Glutamatergic neuron (in vitro differentiated cells): ENCODE results near the gene CHD2. TPM values are rescaled to one million over a fixed set of nuclear protein-coding genes. Genes with fewer than 3 reads are reported as not detected.
A peak's percentile ranks its signal among the peaks of the same experiment; 100 is the strongest.

Experiments used
- DNase-seq: peaks from one replicate; pipeline ENCODE4 v3.0.0; 2022
- H3K27ac Mint-ChIP-seq: one replicate; pipeline ENCODE4 v1.8.0; 2020; ENCODE audit warnings: mild to moderate bottlenecking, mixed read lengths, inconsistent platforms; ENCODE audit not compliant: unreplicated experiment
- H3K27me3 Mint-ChIP-seq: one replicate; pipeline ENCODE4 v1.8.0; 2020; ENCODE audit warnings: mild to moderate bottlenecking, moderate library complexity, mixed read lengths, inconsistent platforms; ENCODE audit not compliant: unreplicated experiment
- H3K36me3 Mint-ChIP-seq: one replicate; pipeline ENCODE4 v1.8.0; 2020; ENCODE audit warnings: mild to moderate bottlenecking, mixed read lengths, inconsistent platforms; ENCODE audit not compliant: unreplicated experiment
- H3K4me1 Mint-ChIP-seq: one replicate; pipeline ENCODE4 v1.8.0; 2020; ENCODE audit warnings: mild to moderate bottlenecking, low read depth, mixed read lengths, inconsistent platforms; ENCODE audit not compliant: unreplicated experiment
- H3K4me3 Mint-ChIP-seq: one replicate; pipeline ENCODE4 v1.8.0; 2020; ENCODE audit warnings: mild to moderate bottlenecking, mixed read lengths, inconsistent platforms; ENCODE audit not compliant: unreplicated experiment
- H3K9me3 Mint-ChIP-seq: one replicate; pipeline ENCODE4 v1.8.0; 2020; ENCODE audit warnings: mild to moderate bottlenecking, moderate library complexity, mixed read lengths, inconsistent platforms; ENCODE audit not compliant: unreplicated experiment
- CTCF ChIP-seq: fragments of 200-600 bp; sonication (generic); IDR thresholded peaks from one replicate; pipeline ENCODE4 v1.5.0; 2021; ENCODE audit not compliant: partially characterized antibody, unreplicated experiment
- total RNA-seq: library from RNA; stranded (reverse); fragmentation: NEBNext Ultra II Directional; extraction: Animal tissue kit (Norgen Biotek cat#: 25700); gene quantifications from one replicate; pipeline ENCODE4 v1.2.1, GENCODE V29; 2021; ENCODE audit not compliant: unreplicated experiment

The CHD2 gene
- total RNA-seq, 1 donor from 2014 or later = 201 TPM

GRCh38 chr15:92992720-92993119 is 92.6 kb downstream of the CHD2 start:
- no peak for DNase-seq
- Mint-ChIP-seq H3K4me3 (no peak overlapping the region), H3K27me3 (no peaks in the 10 kb centered on the region), H3K9me3 (peaks cover 11% of the 10 kb centered on the region), H3K27ac (no peak overlapping the region), H3K4me1 (no peaks in the 10 kb centered on the region), H3K36me3 (peaks cover 6% of the 10 kb centered on the region)
- no peak for TF ChIP-seq CTCF

- Mint-ChIP-seq H3K27me3 (peaks cover 2% of the 10 kb centered on the region), H3K4me1 (no peaks in the 10 kb centered on the region), H3K27ac (no peak overlapping the region), H3K36me3 (peaks cover 21% of the 10 kb centered on the region), H3K4me3 (no peak overlapping the region), H3K9me3 (peaks cover 8% of the 10 kb centered on the region)
- DNase-seq = no peak
- TF ChIP-seq CTCF = no peak
Measured at GRCh38 chr15:92997821-92998220, 97.7 kb downstream of the CHD2 start.

- H3K4me3 Mint-ChIP-seq = no peak overlapping the region
- H3K27me3 Mint-ChIP-seq = peaks cover 2% of the 10 kb centered on the region
- no peaks in the 10 kb centered on the region for H3K4me1 Mint-ChIP-seq
- H3K27ac Mint-ChIP-seq = no peak overlapping the region
- DNase-seq = no peak
- no peak for TF ChIP-seq CTCF
- H3K9me3 Mint-ChIP-seq = peaks cover 12% of the 10 kb centered on the region
- peaks cover 18% of the 10 kb centered on the region for H3K36me3 Mint-ChIP-seq
Measured at GRCh38 chr15:93001156-93001555, 101.0 kb downstream of the CHD2 start.

GRCh38 chr15:93001881-93002280 is 101.8 kb downstream of the CHD2 start:
- Mint-ChIP-seq H3K27ac (peak overlapping the region; percentile 59), H3K9me3 (peaks cover 12% of the 10 kb centered on the region), H3K27me3 (peaks cover 4% of the 10 kb centered on the region), H3K4me1 (no peaks in the 10 kb centered on the region), H3K4me3 (no peak overlapping the region), H3K36me3 (peaks cover 18% of the 10 kb centered on the region)
- no peak for DNase-seq
- TF ChIP-seq CTCF = no peak

GRCh38 chr15:93005133-93005532 is 105.0 kb downstream of the CHD2 start:
- Mint-ChIP-seq H3K9me3 (peaks cover 7% of the 10 kb centered on the region), H3K27me3 (peaks cover 4% of the 10 kb centered on the region), H3K36me3 (peaks cover 11% of the 10 kb centered on the region), H3K27ac (peak overlapping the region; percentile 39), H3K4me3 (peak overlapping the region; percentile 5), H3K4me1 (no peaks in the 10 kb centered on the region)
- no peak for DNase-seq
- TF ChIP-seq CTCF = no peak
